K562 (cell line): ENCODE data around the gene PDGFA.

Experiments
- DIDO1 ChIP-seq: fragments of 450-650 bp; IDR thresholded peaks from 2 replicates; pipeline ENCODE4 v1.6.1; 2016; ENCODE audit warnings: low read depth, missing biosample characterization, missing genetic modification characterization
- E2F5 ChIP-seq: sonication (generic); formaldehyde crosslinking; IDR thresholded peaks from 2 replicates; pipeline ENCODE4 v1.8.0; 2022; ENCODE audit warnings: mild to moderate bottlenecking, missing genetic modification reagents
- EZH2 ChIP-seq: IDR thresholded peaks from 2 replicates; pipeline ENCODE4 v1.6.1; 2012; ENCODE audit warnings: low read depth, mild to moderate bottlenecking, inconsistent platforms, low read length, borderline replicate concordance
- PKNOX1 ChIP-seq: fragments of 450-650 bp; IDR thresholded peaks from 2 replicates; pipeline ENCODE4 v1.6.1; 2016
- SMC3 ChIP-seq: conservative IDR thresholded peaks from 2 replicates; pipeline ENCODE4 v1.6.1; 2011; ENCODE audit warnings: low read depth, low read length, improper control_type of control experiment; ENCODE audit not compliant: insufficient read depth
- ZNF639 ChIP-seq, 2 experiments: fragments of 200-800 bp in 1 of 2; sonication (Bioruptor generic) in 1 of 2; sonication (generic) in 1 of 2; formaldehyde crosslinking in 1 of 2; IDR thresholded peaks in 1 of 2; conservative IDR thresholded peaks in 1 of 2; 2 replicates each; pipeline versions ENCODE4 v1.5.0 to v1.6.1; 2016 to 2020; ENCODE audit warnings: missing compliant biosample characterization in 1 of 2, missing genetic modification characterization in 1 of 2, missing genetic modification reagents in 1 of 2
- ZNF75A ChIP-seq: fragments of 450-650 bp; formaldehyde crosslinking; IDR thresholded peaks from 2 replicates; pipeline ENCODE4 v1.4.0; 2020; ENCODE audit warnings: mild to moderate bottlenecking

- TF ChIP-seq EZH2 (no peak), SMC3 (no peak), PKNOX1 (no peak), E2F5 (CRISPR knock-in tag) (no peak), ZNF75A (CRISPR knock-in tag) (no peak), DIDO1 (tag) (no peak), ZNF639 (CRISPR knock-in tag; conservative IDR thresholded peaks at IDR 0.05 in 1 of 2, IDR thresholded peaks at IDR 0.05 in 1 of 2) (no peak)
Observed at GRCh38 chr7:486216-486743, 33.4 kb downstream of the PDGFA start.
